Activated naive CD8-positive, alpha-beta T cell treated with anti-CD3 and anti-CD28 coated beads, Interleukin-2, amount 50 U/mL, for 16 hours (primary cell): Measurements from ENCODE around the gene VAV2.
"Not testable (repeated sequence)": the region's sequence is repeated elsewhere in the genome, so short reads cannot be mapped to it uniquely, and the experiment has no call there.

ENCODE experiments used
- DNase-seq: peaks from one replicate; pipeline ENCODE4 v3.0.0-alpha.2; 2020; ENCODE audit warnings: low read depth, low spot score

VAV2 gene

DNA sequence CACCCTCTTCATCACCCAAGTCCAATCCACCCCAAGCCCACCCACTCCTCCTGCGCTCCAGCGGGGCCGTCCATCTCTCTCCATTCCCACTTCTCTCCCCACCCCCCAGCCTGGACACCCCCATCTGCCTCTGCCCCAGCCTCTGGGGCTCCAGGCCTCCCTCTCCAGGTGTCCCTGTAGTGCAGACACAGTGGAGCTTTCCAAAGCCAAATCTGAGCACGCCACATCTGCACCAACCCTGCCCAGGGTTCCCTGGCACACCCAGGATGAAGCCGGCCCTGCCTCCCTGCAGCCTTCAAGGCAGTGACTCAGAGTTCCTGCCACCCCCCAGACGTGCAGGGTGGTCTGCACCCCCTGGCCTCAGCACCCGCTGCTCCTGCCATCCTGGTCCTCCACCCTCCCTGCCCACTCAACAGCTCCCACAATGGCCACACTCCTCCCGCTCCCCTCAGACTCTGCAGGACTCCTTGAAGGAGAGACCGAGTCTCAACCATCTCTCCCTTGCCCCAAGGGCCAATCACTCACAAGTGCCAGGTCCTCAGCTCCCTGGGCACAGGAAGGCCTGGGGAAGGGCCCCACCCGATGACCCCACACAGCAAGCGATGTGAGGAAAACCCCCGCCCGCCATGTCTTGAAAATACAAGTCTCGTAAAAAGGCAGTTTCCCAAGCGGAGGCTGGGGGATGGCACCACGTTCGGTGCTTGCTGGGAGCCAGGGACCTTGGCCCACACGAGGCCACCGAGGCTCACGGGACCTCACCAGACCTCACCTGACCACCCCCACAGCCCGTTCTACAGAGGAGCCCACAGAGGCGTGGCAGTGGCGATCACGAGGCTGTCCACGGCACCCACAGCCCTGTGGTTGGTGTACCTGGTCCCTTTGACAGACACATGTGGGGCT, 22.2 kb downstream of the VAV2 start:
- DNase-seq, result no peak

DNA sequence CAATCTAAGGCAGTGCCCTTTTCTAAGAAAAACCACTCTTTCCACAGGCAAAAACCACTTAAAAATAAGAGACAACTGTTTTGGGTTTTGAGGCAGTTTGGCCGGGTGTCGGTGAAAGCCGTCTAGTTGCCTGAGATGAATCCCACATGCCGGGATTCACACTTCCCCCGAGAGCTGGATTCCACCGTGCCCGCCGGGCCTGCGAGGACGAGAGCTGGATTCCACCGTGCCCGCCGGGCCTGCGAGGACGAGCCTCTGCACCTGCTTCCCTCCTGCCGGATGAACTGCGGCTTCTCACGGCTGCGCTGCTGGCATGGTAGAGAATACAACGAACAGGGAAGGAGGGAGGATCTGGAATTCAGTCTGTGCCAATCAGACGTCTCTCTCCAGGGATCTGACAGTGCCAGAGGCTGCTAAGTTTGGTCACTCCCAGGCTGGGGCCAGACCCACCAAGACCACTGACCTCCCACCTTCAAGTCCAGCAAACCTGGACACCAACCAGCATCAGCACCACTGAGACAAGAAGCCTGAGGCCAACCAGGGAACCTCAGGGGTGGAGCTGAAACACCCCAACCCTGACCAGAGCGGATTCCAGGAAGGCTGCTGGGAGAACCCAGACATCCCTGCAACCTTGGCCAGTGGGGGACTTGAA, 23.0 kb downstream of the VAV2 start:
- DNase-seq, result no peak

DNA sequence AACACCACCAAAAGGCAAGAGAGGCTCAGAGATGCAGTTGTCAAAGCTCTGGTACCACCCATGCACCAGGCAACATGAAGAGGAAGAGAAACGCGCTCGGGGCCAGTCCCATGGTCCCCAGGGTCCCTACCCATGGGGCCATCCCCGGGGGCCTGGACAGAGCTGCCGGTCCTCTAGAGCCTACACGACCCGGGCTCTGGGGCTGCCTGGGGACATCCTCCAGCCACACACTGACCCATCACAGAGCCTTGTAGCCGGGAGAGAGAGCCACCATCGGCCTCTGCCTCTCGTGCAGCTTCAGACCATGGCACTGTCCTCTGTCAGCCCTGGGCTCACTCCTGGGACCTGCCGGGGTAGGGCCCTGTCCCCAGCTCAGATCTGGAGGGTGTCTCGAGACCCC, 23.7 kb downstream of the VAV2 start:
- no peak for DNase-seq

DNA sequence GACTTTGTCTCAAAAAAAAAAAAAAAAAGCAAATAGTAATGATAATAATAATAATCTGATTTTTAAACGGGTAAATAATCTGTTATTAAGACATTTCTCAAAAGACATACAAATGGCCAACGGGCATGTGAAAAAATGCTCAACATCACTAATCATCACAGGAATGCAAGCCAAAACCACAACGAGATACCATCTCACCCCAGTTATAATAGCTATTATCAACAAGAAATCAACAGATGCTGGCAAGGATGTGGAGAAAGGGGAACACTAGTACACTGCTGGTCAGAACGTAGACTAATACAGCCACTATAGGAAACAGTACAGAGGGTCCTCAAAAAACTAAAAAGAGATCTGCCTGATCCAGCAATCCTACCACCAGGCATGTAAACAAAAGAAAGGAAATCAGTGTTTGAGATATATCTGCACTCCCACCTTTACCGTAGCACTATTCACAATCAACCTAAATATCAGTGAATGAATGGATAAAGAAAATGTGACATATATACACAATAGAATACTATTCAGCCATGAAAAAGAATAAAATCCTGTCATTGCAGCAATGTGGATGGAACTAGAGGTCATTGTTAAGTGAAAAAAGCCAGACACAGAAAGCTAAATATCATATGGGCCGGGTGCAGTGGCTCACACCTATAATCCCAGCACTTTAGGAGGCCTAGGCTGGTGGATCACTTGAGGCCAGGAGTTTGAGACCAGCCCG, 24.9 kb downstream of the VAV2 start:
- DNase-seq, result no peak

GRCh38 chr9:133964463-133964862, 27.7 kb downstream of the VAV2 start:
- DNase-seq, result no peak

DNA sequence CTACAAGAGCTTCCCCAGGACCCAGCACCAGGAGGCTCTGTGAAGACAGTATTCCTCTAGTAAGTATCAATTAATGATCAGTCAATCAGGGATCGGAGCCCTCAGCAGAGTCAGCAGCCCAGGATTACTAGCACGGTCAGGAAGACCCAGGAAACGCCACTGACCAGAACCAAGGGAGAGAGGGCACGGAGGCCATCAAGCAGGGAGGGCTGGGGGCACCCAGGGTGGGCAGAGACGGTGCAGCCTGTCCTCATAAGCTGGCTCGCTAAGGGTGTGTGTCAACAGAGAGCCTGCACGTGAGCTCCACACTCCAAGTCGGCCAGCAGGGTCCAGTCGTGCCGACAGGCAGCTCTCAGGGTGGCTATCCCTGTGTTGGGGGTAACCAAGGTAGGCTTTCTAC, 29.0 kb downstream of the VAV2 start:
- DNase-seq, result no peak

GRCh38 chr9:133962341-133962740, 29.8 kb downstream of the VAV2 start:
- no peak for DNase-seq

DNA sequence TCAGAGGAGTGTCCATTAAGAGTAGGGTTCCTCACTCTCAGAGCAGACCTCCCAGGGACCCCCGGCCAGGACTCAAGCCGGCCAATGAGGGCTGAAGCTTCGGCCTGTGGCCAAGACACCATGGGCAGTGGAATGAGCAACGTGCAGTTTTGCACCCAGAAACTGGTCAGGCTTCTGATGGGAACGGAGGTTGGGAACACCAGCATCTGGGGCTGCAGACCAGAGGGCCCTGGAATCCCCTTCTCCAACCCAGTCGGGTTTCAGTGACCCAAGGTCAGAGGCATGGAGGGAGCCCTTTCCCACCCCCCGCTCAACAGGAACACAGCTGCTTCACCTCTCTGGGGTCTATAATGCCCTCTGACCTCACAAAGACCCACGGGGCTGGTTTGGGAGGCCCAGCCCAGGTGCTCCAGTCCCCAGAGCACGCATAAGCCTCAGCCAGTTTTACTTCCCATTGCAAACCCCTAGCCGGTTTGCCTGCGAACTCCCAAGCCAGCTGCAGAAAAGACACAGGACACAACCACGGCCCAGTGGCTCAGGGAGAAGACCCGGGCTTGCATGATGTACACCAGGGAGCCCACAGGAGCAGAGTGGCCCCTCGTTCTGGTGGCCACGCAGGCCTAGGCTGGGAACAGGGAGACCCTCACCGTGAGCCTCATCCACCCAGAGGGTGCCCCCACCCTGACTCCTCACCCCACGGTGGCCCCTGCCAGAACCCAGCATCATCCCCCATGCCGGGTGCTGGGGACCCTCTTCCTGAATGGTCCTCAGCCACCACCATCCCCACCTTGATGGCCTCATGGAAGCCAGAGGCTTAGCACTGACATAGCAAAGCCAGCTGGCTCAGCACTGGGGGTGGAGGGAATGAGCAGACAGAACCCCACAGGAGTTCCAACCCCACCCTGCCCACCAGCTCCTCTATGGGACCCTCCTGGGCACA, 30.6 kb downstream of the VAV2 start:
- DNase-seq, result no peak

DNA sequence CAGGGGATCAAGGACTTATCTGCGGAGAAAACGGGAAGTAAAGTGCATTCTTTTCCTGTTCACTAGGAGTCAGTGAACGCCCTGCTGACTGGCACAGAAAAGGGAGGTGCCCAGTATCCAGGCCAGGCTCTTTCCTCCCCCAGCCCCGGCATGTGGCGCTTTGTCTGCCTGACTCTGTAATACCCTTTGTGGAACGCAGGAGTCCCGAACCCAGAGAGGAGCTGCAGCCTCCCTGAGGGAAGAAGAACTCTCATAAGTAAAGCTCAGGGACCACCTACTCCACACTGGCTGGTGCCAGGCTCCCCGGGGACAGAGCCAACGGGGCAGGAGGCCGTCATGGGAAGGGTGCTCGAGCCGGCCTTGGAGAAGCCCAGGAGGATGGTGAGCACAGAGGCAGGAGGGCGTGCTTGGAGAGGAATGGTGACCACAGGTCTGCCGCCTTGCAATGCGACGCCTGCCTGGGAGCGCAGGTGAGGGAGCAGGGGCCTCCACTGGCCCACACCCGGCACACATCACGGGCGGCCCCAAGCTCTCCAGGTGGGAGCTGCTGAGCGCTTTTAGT, 31.5 kb downstream of the VAV2 start:
- DNase-seq, result no peak

GRCh38 chr9:133959966-133960567, 32.1 kb downstream of the VAV2 start:
- DNase-seq, result no peak

- DNase-seq, result no peak
Measured at GRCh38 chr9:133959171-133959570, 33.0 kb downstream of the VAV2 start.

DNA sequence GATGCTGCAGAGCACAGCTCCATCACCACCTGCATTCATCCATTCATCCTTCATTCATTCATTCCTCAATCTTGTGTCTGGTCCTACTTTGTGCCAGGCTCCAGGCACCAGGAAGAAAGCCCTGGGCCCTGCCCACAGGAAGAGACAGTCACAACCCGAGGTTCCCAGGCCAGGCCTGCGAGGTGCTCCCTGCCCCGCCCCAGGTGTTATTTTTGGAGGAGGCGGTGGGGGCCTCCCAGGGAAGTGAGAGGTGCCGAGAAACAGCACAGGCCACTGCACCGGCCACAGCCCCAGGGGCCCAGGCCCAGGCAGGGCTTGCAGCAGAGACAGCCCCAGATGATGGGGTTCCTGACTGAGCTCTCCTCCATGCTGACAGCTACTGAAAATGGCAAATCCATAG, 33.4 kb downstream of the VAV2 start:
- DNase-seq, result no peak

DNA sequence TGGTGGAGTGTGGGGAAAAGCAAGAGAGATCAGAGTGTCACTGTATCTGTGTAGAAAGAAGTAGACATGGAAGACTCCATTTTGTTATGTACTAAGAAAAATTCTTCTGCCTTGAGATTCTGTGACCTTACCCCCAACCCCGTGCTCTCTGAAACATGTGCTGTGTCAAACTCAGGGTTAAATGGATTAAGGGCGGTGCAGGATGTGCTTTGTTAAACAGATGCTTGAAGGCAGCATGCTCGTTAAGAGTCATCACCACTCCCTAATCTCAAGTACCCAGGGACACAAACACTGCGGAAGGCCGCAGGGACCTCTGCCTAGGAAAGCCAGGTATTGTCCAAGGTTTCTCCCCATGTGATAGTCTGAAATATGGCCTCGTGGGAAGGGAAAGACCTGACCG, 34.4 kb downstream of the VAV2 start:
- DNase-seq, result not testable (repeated sequence)

GRCh38 chr9:133957328-133957727, 34.8 kb downstream of the VAV2 start:
- no peak for DNase-seq

GRCh38 chr9:133956520-133957076, 35.5 kb downstream of the VAV2 start:
- no peak for DNase-seq

DNA sequence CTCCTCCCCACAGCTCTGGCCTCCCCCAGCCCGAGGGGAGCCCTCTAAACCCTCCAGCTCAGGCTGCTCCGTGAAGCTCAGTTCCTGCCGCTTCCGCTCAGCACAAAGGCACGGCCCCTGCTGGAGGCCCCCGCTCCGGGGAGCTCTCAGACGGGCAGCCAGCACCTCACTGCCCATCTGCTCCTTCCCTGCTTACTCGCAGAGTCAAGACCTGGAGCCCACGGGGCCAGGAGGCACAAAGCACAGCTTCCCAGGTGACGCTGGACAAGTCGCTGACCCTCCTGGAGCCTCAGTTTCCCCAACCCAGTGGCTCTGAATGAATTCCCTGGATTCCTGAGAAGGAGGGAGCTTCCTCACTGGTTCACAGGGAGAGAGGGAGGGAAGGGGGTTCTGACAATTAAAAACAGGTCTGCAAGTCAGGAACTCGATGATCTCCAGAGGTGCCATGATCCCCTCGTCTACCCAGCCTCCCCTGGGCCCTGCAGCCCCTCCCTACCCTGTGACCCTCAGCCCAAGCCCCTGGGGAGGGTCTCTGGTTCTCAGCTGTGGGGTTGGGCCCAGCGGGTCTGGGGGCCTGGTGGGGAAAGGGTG, 36.2 kb downstream of the VAV2 start:
- DNase-seq, result no peak

DNA sequence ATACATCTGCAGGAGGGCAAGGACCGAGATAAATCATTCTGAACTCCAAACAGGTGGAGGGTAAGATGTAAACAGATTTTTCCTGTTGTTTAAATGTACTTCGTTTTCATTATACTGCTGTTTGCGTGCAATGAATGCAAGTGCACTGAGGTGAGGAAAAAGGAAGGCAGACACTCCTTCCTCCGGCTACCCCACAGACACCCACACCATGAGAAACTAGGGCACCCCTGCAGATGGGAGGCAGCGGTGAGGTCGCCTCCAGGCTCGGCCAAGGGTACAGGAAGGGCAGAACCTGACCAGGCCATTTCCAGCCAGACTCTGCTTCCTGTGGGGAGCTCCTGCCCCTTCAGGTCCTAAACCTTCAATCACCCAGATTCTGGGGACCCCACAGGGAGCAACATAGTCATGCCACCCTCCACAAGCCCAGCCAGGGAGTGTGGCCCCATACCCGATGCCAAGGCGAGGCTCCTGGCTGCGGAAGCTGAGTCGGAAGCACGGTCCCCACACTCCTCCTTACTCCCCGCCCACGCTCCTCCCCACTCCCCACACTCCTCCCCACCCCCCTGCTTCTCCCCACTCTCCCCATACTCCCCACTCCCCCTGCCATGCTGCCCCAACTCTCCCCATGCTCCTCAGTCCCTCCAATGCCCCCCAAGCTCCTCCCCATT, 37.1 kb downstream of the VAV2 start:
- no peak for DNase-seq

DNA sequence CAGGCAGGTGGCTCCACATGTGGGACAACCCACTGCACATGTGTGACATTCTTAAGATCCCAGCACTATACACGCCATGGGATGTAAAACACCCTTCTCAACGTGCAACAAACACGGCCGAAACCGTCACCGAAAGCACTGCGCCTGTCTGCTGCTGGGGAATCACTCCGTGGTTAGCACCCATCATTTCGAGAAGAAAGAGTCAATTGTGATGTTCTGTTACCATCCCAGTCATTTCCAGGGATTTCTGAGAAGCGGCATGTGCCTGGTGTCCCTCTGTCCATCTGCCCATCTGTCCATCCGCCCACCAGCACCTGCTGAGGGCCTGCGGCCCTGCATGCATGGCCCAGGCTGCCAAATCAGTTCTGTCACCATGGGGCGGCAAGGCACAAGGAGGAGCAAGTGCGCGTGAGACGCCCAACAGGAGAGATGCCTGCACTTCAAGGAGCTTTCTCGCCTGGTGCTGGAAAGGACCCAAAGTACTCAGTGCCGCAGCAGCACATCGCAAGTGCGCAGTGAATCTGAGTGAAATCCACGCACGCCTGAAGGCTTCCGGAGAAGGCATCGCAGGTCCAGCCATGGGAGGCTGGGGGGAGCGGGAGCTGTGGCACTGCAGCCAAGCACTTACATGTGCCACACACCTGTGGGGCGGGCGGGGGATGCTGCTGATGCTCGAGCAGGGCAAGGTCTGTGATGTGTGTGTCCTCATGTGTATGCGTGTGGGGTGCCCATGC, 38.0 kb downstream of the VAV2 start:
- no peak for DNase-seq

DNA sequence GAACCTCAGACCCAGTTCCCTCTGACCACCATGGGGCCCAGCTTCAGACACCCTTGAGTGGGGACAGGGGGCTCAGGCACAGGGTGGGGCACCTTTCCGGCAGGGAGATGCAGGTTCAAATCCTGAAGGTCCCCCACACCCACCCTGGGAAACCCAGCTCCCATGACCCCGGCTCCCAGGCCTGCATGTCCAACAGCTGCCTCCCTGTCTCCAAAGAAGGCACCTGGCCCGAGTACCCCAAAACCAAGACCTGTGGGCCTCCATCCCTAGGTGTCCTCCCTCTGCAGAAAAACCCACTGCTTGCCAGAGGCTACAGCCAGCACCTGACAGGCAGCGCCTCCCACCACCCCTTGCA, 38.5 kb downstream of the VAV2 start:
- DNase-seq, result no peak
